HG03571 (cell line): ENCODE measurements around the gene LUC7L.
A peak's percentile ranks its signal among the peaks of the same experiment; 100 is the strongest.
"Not testable (repeated sequence)": the region's sequence is repeated elsewhere in the genome, so short reads cannot be mapped to it uniquely, and the experiment has no call there.

Experiments used
- ATAC-seq: cut with Tn5 transposase; IDR thresholded peaks from one replicate; pipeline ENCODE4 v1.9.1; 2021; ENCODE audit not compliant: unreplicated experiment

LUC7L gene

GRCh38 chr16:228852-229730 lies at the start of gene LUC7L:
Gene LUC7L (minus strand): TSS chr16:229449. CDS start chr16:229339, 110 bp downstream.
- peak; percentile 65 for ATAC-seq

- no peak for ATAC-seq
These were observed 49.7 kb upstream of the LUC7L start for GRCh38 chr16:278863-279366.

- no peak for ATAC-seq
These were observed 47.3 kb upstream of the LUC7L start for GRCh38 chr16:276426-277077.

GRCh38 chr16:275786-276232 lies 46.6 kb upstream of the LUC7L start, which contains the start of gene RGS11:
Gene RGS11 (minus strand): TSS chr16:275944. CDS start chr16:275911, 33 bp downstream.
- no peak for ATAC-seq

- ATAC-seq = no peak
These were observed 45.9 kb upstream of the LUC7L start for GRCh38 chr16:275041-275641.

GRCh38 chr16:273547-274421 lies 44.5 kb upstream of the LUC7L start:
- ATAC-seq = no peak

- no peak for ATAC-seq
These were observed 43.6 kb upstream of the LUC7L start for GRCh38 chr16:272633-273546.

GRCh38 chr16:270381-271255 lies 41.4 kb upstream of the LUC7L start:
- no peak for ATAC-seq

- no peak for ATAC-seq
These were observed 40.0 kb upstream of the LUC7L start for GRCh38 chr16:269061-269796.

- ATAC-seq = no peak
These were observed 39.1 kb upstream of the LUC7L start for GRCh38 chr16:268141-269053.

GRCh38 chr16:267562-267961 lies 38.3 kb upstream of the LUC7L start:
- ATAC-seq = not testable (repeated sequence)

- no peak for ATAC-seq
These were observed 37.3 kb upstream of the LUC7L start for GRCh38 chr16:266258-267164.

GRCh38 chr16:265711-266110 lies 36.5 kb upstream of the LUC7L start:
- no peak for ATAC-seq

GRCh38 chr16:265002-265529 lies 35.8 kb upstream of the LUC7L start:
- ATAC-seq = no peak

GRCh38 chr16:264440-264951 lies 35.2 kb upstream of the LUC7L start:
- no peak for ATAC-seq
